Measurements from ENCODE around the gene TRAF2.

GRCh38 chr9:136898483-136899100 lies 12.3 kb downstream of the TRAF2 start:
- TF ChIP-seq ZFP30 (CRISPR knock-in tag; IDR thresholded peaks at IDR 0.05) (no peak), CREB5 (CRISPR knock-in tag; IDR thresholded peaks at IDR 0.05; ENCODE audit: low read depth) (no peak), RARB (CRISPR knock-in tag; IDR thresholded peaks at IDR 0.05) (no peak), ISL1 (CRISPR knock-in tag; IDR thresholded peaks at IDR 0.05) (no peak), POU6F1 (CRISPR knock-in tag; IDR thresholded peaks at IDR 0.05; ENCODE audit: borderline replicate concordance, low read depth) (no peak), ARNTL (CRISPR knock-in tag; IDR thresholded peaks at IDR 0.05; ENCODE audit: borderline replicate concordance, low read depth) (no peak), PATZ1 (CRISPR knock-in tag; IDR thresholded peaks at IDR 0.05; ENCODE audit: borderline replicate concordance) (no peak)
